K562 (cell line): ENCODE data around the gene OPHN1. TPM values are rescaled to one million over a fixed set of nuclear protein-coding genes. Genes with fewer than 3 reads are reported as not detected.
A peak's percentile ranks its signal among the peaks of the same experiment; 100 is the strongest.

Source experiments
- ATAC-seq: fragments of 200-7000 bp; cut with Tn5 transposase; 3 replicates; pipeline ENCODE4 v1.9.1; 2020; ENCODE audit warnings: moderate library complexity
- BruUV-seq: library from RNA; stranded (reverse); fragments of 400-500 nt; replicated peaks from 2 replicates; lab custom pipeline; 2021; lab: Mats Ljungman, UMichigan
- CTCF ChIA-PET: fragments of 300-600 bp; formaldehyde crosslinking; extraction: SDS; loops from one replicate; lab custom pipeline; 2021; ENCODE audit warnings: low intra/inter-chr PET ratio; lab: Yijun Ruan, JAX
- POLR2A ChIA-PET: fragments of 300-600, 350-650 bp; sonication (Branson Sonifier 250); formaldehyde crosslinking; extraction: SDS; loops from one replicate; lab custom pipeline; 2021; ENCODE audit warnings: antibody characterized with exemption, inconsistent platforms; lab: Yijun Ruan, JAX
- DNase-seq, 4 experiments: peaks; one replicate each; pipeline versions ENCODE4 v3.0.0 to v3.0.0-alpha.2; 2011 to 2018; ENCODE audit warnings: low spot score in 3 of 4, mixed read lengths in 3 of 4; ENCODE audit errors: extremely low read depth in 1 of 4
- FAIRE-seq: peaks from 2 replicates; lab custom pipeline; 2011; peaks lifted over from hg19 to GRCh38; lab: Jason Lieb, UNC
- H2AFZ ChIP-seq: 2 replicates; pipeline ENCODE4 v1.6.0; 2011; ENCODE audit warnings: low read depth, low read length, control low read depth, inconsistent platforms
- H3K27ac ChIP-seq: fragments of 200-600 bp; 3 replicates; pipeline ENCODE4 v1.8.0; 2011; ENCODE audit warnings: low read depth, mild to moderate bottlenecking, control low read depth, inconsistent platforms, low read length, moderate library complexity, mixed read lengths; ENCODE audit errors: extremely low read depth
- H3K27me3 ChIP-seq, 2 experiments: fragments of 300-600 bp in 1 of 2; 2 replicates in 1 of 2; 3 replicates in 1 of 2; pipeline versions ENCODE4 v1.6.0 to v1.8.0; 2011; ENCODE audit warnings: inconsistent platforms in 2 of 2, low read length in 2 of 2, mild to moderate bottlenecking in 1 of 2, mixed read lengths in 1 of 2, moderate library complexity in 1 of 2; ENCODE audit not compliant: control insufficient read depth in 2 of 2, insufficient read depth in 2 of 2
- H3K36me3 ChIP-seq: fragments of 300-600 bp; 3 replicates; pipeline ENCODE4 v1.8.0; 2011; ENCODE audit warnings: mild to moderate bottlenecking, low read length, inconsistent platforms; ENCODE audit not compliant: control insufficient read depth, insufficient read depth
- H3K4me1 ChIP-seq, 2 experiments: fragments of 200-600 bp in 1 of 2; replicated peaks in 1 of 2; 2 replicates in 1 of 2; 3 replicates in 1 of 2; pipeline versions ENCODE4 v1.5.1 to v1.8.0; 2011; ENCODE audit warnings: inconsistent platforms in 2 of 2, low read length in 2 of 2, mild to moderate bottlenecking in 1 of 2, mixed read lengths in 1 of 2, moderate library complexity in 1 of 2; ENCODE audit not compliant: control insufficient read depth in 2 of 2, insufficient read depth in 2 of 2
- H3K4me2 ChIP-seq: 2 replicates; pipeline ENCODE4 v1.6.1; 2011; ENCODE audit warnings: low read length, control low read depth, inconsistent platforms, mixed read lengths; ENCODE audit not compliant: insufficient read depth
- H3K4me3 ChIP-seq: fragments of 200-600 bp; sonication (generic), shearing (Covaris generic); 2 replicates; pipeline ENCODE4 v1.5.1; 2016; ENCODE audit warnings: control low read depth, inconsistent platforms
- H3K79me2 ChIP-seq: fragments of 200-600 bp; 3 replicates; pipeline ENCODE4 v1.8.0; 2011; ENCODE audit warnings: low read length, inconsistent platforms; ENCODE audit not compliant: control insufficient read depth, insufficient read depth
- H3K9ac ChIP-seq, 2 experiments: 2 replicates each; pipeline versions ENCODE4 v1.6.0 to v1.6.1; 2011; ENCODE audit warnings: low read depth in 2 of 2, low read length in 2 of 2, control low read depth in 1 of 2, inconsistent platforms in 1 of 2, mild to moderate bottlenecking in 1 of 2, mixed read lengths in 1 of 2; ENCODE audit not compliant: insufficient read depth in 1 of 2
- H3K9me1 ChIP-seq: one replicate; pipeline ENCODE4 v1.6.0; 2011; ENCODE audit warnings: inconsistent platforms, mild to moderate bottlenecking, low read length, moderate library complexity; ENCODE audit not compliant: control insufficient read depth, insufficient read depth
- H3K9me3 ChIP-seq: replicated peaks from 2 replicates; pipeline ENCODE4 v1.5.1; 2011; ENCODE audit warnings: low read depth, low read length, inconsistent platforms; ENCODE audit not compliant: control insufficient read depth, insufficient read depth
- H4K20me1 ChIP-seq: replicated peaks from 2 replicates; pipeline ENCODE4 v1.6.1; 2011; ENCODE audit warnings: low read length, inconsistent platforms, mixed read lengths; ENCODE audit not compliant: control insufficient read depth, insufficient read depth
- HDAC8 ChIP-seq: fragments of 450-650 bp; IDR thresholded peaks from 2 replicates; pipeline ENCODE4 v1.6.1; 2016; ENCODE audit warnings: mild to moderate bottlenecking, missing genetic modification characterization, moderate library complexity, missing compliant biosample characterization
- TRIM24 ChIP-seq, 2 experiments: fragments of 450-650 bp; IDR thresholded peaks; 2 replicates each; pipeline ENCODE4 v1.6.1; 2016
- WGBS: fragments of 100-300 bp; shearing (Covaris generic); methylation state at CpG from one replicate; pipeline ENCODE4 v1.1.6; 2016; ENCODE audit warnings: low coverage, mixed read lengths; ENCODE audit not compliant: insufficient coverage; ENCODE audit errors: missing lambda C conversion rate; 5-methylcytosine and 5-hydroxymethylcytosine counted together
- in situ Hi-C: fragments of 300-500 bp; cut with MboI; formaldehyde crosslinking; loops from 4 replicates; pipeline ENCODE4 v1.15.0; 2018; ENCODE audit warnings: inconsistent platforms, mixed read lengths
- intact Hi-C: fragments of 100-400 bp; cut with micrococcal nuclease; formaldehyde crosslinking; loops from 2 replicates; pipeline ENCODE4 v1.14.2; 2022
- polyA plus RNA-seq, 8 experiments: library from polyadenylated mRNA; depleted of rRNA in 4 of 8; stranded (reverse) in 5 of 8; unstranded in 3 of 8; fragments of >200 nt; fragmentation: Nextera tagmentation in 2 of 8; fragmentation: Illumina TruSeq in 1 of 8; extraction: Ambion mirVana in 2 of 8; extraction: Trizol in 1 of 8; gene quantifications; 2 replicates each; pipeline versions ENCODE4 v1.2.1 to v1.2.3, GENCODE V29; 2011 to 2014; ENCODE audit warnings: inconsistent platforms in 1 of 8, missing spikeins in 1 of 8
- total RNA-seq, 7 experiments: library from RNA; depleted of rRNA in 6 of 7; stranded (reverse); fragments of >200 nt in 6 of 7; fragmentation: Illumina TruSeq in 2 of 7; extraction: Trizol in 2 of 7; gene quantifications; 2 replicates each; pipeline versions ENCODE4 v1.2.1 to v1.2.3, GENCODE V29; 2011 to 2021; ENCODE audit warnings: low replicate concordance in 1 of 7
- TF ChIP-seq, protein P1 (sequence below): fragments of 450-650 bp; IDR thresholded peaks from 2 replicates; pipeline ENCODE4 v1.6.1; 2018; ENCODE audit not compliant: partially characterized antibody

OPHN1 gene
- total and polyA plus RNA-seq, 9 of the 15 experiments (the other 6 are each of a cell fraction or from before 2014, with no cell fraction given), result 0.28 to 1.8 (median 1.0) TPM

GRCh38 chrX:68177542-68177941 lies 255.8 kb downstream of the OPHN1 start:
- ATAC-seq (no peak), FAIRE-seq (no peak), DNase-seq (peak in 1 of 4 experiments; percentile 3)
- in situ Hi-C loops, result loop anchor here (25.0 kb wide), 2 partner anchors 635 to 1110 kb away; no protein-coding TSS in a partner anchor
- Histone ChIP-seq H3K9ac (no peak overlapping the region), H3K27me3 (no peaks in the 10 kb centered on the region), H4K20me1 (no peaks in the 10 kb centered on the region), H3K9me3 (peaks cover 4% of the 10 kb centered on the region; the same call in 1 of the 2 replicates), H2AFZ (no peak overlapping the region)
- TF ChIP-seq TRIM24 (IDR thresholded peaks at IDR 0.05) (peak in 1 of 2 experiments; percentile 27; a peak in 1 of 4 replicates), HDAC8 (no peak)
- TF ChIP-seq, protein P1, sequence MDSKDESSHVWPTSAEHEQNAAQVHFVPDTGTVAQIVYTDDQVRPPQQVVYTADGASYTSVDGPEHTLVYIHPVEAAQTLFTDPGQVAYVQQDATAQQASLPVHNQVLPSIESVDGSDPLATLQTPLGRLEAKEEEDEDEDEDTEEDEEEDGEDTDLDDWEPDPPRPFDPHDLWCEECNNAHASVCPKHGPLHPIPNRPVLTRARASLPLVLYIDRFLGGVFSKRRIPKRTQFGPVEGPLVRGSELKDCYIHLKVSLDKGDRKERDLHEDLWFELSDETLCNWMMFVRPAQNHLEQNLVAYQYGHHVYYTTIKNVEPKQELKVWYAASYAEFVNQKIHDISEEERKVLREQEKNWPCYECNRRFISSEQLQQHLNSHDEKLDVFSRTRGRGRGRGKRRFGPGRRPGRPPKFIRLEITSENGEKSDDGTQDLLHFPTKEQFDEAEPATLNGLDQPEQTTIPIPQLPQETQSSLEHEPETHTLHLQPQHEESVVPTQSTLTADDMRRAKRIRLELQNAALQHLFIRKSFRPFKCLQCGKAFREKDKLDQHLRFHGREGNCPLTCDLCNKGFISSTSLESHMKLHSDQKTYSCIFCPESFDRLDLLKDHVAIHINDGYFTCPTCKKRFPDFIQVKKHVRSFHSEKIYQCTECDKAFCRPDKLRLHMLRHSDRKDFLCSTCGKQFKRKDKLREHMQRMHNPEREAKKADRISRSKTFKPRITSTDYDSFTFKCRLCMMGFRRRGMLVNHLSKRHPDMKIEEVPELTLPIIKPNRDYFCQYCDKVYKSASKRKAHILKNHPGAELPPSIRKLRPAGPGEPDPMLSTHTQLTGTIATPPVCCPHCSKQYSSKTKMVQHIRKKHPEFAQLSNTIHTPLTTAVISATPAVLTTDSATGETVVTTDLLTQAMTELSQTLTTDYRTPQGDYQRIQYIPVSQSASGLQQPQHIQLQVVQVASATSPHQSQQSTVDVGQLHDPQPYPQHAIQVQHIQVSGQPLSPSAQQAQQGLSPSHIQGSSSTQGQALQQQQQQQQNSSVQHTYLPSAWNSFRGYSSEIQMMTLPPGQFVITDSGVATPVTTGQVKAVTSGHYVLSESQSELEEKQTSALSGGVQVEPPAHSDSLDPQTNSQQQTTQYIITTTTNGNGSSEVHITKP, result peak; percentile 46
- TF ChIP-seq, all 486 proteins: peak for 2
- Histone ChIP-seq H3K4me2 (no peak overlapping the region), H3K4me1 (peaks cover 0 to 14% of the 10 kb centered on the region in 2 experiments; a peak in 4 of 5 replicates), H3K36me3 (no peaks in the 10 kb centered on the region), H3K4me3 (no peak overlapping the region), H3K27ac (no peak overlapping the region), H3K79me2 (no peaks in the 10 kb centered on the region), H3K9me1 (no peaks in the 10 kb centered on the region)
- POLR2A ChIA-PET, result no interaction called here
- WGBS, result 28% methylated on average over 4 of the region's 4 CpGs
- BruUV-seq, result no TSS peak
- CTCF ChIA-PET, result no interaction called here
- intact Hi-C loops, result no loop called here
